ENCODE measurements around the gene MEN1. TPM values are rescaled to one million over a fixed set of nuclear protein-coding genes. Genes with fewer than 3 reads are reported as not detected.
"Not testable (repeated sequence)": the region's sequence is repeated elsewhere in the genome, so short reads cannot be mapped to it uniquely, and the experiment has no call there.

MEN1 gene
- total RNA-seq, 1 donor from 2014 or later = 13.7 TPM

DNA sequence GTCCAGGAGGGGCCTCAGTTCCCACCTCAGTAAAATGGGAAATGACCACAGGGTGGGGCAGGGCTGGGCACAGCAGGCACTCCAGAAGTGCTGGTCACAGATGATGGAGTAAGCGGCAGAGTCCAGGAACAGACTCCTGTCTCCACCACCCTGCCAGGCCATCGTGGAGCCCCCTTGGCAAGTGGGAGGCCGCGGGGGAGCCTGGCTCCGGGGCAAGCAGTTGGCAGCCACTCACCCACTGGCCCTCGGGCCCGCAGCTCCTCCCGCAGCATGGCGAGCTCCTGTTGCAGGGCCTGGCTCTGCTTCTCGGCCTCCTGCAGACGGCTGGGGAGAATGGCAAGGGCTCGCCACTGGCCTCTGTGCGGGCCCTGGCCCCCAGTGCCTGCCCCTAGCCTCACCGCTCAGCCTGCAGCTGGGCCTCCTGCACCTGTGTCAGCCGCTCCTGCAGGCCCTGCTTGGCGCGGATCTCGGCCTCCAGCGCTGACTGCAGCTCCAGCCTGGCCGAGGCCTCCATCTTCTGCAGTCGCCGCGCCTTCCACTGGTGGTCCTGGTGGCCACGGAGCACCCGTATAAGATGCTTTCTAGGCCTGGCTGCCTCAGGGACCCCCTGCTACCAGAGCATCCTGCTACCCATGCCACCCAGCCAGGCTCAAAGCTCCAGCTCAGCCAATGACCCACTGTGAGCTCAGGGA is 23.8 kb upstream of the MEN1 start:
- DNase-seq (ENCODE audit: low read depth) = no peak

DNA sequence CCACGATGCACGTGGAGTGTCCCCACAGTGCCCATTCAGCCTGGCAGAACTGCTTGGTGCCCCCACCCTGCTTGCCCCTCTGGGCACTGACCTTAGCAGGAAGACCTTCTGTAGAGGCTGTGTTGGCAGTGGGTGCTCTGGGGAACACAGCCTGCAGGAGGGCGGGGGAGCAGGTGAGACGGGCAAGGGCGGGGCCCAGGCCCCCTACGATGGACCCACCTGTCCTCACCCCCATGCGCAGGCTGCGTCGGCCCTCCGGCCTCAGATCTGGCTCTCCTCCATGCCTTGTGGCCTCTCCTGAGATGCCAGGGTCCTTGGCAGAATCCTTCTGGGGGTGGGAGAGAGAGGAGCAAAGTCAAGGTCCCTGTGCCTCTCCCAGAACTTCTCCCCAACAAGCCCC is 23.2 kb upstream of the MEN1 start:
- DNase-seq (ENCODE audit: low read depth) = no peak

DNA sequence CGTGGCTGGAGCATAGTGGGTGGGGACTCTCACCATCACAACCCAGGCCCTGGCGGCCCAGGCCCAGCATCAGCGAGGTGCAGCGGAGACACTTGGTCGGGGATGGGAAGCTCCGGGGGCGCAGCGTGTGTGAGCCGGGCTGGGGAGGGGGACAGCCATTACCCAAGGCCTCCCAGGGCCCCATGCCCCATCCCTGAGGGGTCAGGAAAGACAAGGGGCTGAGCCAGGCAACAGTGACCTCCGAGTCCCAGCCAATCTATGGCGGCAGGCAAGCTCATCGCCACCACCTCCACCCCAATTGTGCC is 22.8 kb upstream of the MEN1 start:
- DNase-seq (ENCODE audit: low read depth) = no peak

DNA sequence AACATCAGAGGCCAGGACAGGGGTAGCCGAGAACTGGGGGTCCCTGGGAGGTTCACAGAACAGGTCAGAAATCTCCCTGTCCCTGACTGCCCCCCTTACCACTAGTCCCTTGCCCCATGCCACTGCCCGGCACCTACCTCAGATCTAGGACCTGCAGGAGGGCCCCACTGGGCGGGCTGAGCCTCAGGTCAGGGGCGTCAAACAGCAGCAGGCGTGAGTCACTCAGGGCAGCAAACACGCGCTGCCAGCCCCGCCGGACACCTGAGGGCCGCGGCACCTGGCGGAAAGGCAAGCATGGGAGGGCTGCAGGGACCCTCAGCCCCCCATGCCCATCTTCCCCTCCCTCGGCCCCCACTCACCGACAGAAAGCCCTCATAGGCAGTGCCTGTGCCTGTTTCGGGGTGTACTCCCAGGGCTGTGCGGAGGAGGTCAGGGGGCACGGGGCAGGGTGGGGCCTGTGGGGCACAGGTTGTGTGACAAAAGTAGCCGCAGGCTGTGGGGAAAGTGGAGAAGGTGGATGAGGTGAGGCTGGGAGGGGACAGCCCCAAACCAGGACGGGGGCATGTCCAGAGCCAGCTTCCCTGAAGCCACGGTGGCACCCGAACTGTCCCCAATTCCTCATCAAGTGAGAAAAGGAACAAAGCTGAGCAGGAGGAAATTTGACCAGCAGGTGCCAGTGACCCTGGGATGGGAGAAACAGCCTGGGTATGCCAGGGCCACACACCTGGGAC is 22.3 kb upstream of the MEN1 start:
- DNase-seq (ENCODE audit: low read depth) = no peak

GRCh38 chr11:64831411-64831891 is 21.1 kb upstream of the MEN1 start:
- no peak for DNase-seq (ENCODE audit: low read depth)

- no peak for DNase-seq (ENCODE audit: low read depth)
Observed at GRCh38 chr11:64829536-64830251, 19.3 kb upstream of the MEN1 start.

- no peak for DNase-seq (ENCODE audit: low read depth)
Observed at GRCh38 chr11:64827451-64827839, 17.1 kb upstream of the MEN1 start.

DNA sequence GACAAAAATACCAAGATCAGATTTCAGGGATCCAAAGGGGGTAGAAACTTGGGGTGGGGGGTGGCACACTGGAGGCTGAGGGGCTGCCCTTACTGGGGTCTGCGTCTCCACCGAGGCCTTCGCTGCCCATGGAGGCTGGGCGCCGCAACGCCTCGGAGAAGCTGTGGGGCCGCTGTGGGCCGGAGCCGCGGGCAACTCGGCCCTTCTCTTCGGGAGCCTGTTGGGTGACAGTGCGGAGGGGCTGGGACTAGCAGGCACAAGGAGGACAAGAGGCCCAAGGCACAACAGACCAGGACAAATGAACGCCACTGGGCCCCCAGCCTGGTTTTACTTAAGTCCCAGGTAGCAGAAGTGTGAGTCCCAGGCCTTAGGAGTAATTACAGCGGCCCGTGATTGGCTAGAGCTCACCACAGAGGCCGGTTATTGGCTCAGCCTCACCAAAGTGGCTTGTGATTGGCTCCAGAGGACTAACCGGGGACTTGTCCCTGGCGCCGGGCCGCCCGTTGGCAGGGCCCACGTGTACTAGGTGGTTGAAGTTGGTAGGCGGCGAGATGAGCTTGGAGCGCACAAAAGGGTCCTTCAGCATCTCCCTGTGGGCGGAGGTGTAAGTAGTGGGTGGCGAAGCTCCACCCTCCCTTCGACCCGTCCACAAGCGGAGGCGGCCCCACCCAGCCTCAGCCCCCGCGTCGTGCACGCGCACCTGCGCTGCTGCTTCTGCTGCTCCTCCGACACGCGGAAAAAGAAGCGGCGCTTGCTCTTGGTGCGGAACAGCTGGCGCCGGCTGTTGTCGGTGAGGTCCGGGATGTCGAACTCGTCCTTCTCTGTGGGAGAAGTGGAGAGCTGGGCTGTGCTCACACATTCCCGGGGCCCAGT is 16.5 kb upstream of the MEN1 start:
- DNase-seq (ENCODE audit: low read depth) = no peak

DNA sequence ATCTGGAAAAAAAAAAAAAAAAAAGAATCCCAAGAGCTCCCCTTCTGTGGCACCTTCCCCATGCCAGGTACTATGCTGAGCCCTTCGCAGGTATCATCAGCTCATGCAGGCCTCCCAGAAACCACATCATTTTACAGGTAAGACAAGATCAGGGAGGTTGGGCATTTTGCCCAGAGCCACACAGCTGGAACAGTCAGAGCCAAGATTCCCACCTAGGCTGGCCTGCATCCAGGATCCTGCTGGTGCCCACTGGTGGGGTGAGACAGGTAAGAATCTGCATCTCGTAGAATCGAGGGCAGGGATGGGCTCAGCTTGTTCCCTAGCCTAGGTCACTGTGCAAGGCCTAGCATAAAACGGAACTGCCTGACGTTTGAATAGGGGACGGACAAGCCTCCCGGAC is 15.7 kb upstream of the MEN1 start:
- no peak for DNase-seq (ENCODE audit: low read depth)

- no peak for DNase-seq (ENCODE audit: low read depth)
Observed at GRCh38 chr11:64823568-64824119, 13.3 kb upstream of the MEN1 start.

DNA sequence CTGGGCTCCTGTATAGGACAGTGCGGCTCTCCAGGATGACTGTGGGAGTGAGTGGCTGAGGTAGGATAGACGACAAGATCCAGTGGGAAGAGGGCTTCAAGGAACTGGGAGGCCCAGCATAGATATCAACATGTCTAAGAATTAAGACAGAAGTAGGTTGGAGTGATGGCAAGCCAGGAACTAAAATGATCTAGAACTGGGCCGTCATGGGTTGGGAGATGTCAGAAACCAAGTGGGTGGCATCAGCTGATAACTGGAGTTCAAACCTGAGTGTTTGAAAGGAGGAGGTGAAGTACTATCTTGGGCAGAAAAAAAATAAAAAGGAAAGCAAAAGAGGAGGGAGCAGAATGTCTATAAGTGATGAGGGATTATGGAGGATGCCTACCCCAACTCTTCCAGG is 7.1 kb upstream of the MEN1 start:
- no peak for DNase-seq (ENCODE audit: low read depth)

- DNase-seq (ENCODE audit: low read depth) = not testable (repeated sequence)
Observed at GRCh38 chr11:64815433-64815832, 5.1 kb upstream of the MEN1 start.

- no peak for DNase-seq (ENCODE audit: low read depth)
Observed at GRCh38 chr11:64814712-64815187, 4.4 kb upstream of the MEN1 start.

GRCh38 chr11:64813826-64814225 is 3.5 kb upstream of the MEN1 start:
- no peak for DNase-seq (ENCODE audit: low read depth)

DNA sequence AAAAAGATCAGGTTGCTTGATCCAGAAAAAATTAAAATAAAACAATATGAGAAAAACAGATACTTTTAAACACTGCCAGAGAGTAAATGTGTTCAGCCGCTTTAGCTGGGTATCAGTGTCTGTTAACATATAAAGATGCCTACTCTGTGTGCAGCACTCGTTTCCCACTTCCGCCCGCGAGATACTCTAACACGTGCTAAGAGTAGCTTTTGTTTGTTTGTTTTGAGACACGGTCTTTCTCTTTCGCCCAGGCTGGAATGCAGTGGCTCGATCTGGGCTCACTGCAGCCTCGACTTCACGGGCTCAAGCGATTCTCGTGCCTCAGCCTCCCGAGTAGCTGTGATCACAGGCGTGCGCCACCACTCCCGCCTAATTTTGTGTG is 531 bp upstream of the MEN1 start:
- no peak for DNase-seq (ENCODE audit: low read depth)

DNA sequence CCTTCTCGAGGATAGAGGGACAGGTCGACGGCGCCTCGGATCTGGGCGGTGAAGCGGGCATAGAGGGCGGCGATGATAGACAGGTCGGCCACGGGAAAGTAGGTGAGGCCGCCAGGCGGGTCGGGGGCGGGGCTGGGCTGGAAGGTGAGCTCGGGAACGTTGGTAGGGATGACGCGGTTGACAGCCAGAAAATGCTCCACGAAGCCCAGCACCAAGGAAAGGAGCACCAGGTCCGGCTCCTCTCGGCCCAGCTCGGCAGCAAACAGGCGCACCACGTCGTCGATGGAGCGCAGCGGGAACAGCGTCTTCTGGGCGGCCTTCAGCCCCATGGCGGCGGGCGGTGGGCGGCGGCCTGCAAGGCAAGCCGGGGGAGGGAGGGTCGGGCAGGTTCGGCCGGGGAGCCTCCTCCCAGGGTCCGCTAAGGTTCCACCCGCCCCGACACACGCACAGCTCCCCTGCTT is 540 bp downstream of the MEN1 start:
- no peak for DNase-seq (ENCODE audit: low read depth)

GRCh38 chr11:64805481-64805880 is 4.9 kb downstream of the MEN1 start:
- DNase-seq (ENCODE audit: low read depth) = no peak

DNA sequence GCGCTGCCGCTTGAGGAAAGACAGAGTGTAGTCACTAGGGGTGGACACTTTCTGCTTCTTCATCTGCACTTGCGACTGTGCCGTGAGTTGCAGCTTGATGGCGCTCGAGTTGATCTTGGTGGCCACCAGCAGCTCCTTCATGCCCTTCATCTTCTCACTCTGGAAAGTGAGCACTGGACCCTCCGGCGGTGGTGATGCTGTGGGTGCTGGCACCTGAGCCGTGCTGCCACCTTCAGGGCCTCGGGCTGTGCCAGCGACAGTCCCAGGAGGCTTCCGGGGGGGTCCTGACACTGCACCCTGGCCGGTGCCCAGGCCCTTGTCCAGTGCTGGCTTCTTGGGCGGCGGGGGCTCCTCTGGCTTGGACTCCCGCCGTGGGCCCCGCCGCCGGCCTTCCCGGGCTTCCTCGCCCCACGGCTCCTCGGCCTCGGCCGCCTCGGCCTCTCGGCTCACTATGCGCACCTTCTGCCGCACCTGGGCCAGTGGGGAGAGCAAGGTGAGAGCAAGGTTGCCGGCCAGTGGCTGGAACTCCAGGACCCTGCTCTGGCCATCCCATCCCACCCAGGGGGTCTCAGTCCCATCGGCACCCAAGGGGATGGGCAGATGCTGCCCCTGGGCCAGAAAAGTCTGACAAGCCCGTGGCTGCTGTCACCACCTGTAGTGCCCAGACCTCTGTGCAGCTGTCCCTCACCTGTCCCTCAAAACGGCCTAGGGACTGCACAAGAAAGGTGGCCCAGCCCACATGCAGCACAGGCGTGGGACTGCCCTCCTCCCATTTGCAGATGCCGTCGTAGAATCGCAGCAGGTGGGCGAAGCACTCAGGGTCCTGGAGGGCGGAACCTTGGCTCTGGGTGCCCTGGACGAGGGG is 5.8 kb downstream of the MEN1 start:
- DNase-seq (ENCODE audit: low read depth) = no peak

- DNase-seq (ENCODE audit: low read depth) = no peak
Observed at GRCh38 chr11:64803846-64804345, 6.5 kb downstream of the MEN1 start.

Data from myocyte (in vitro differentiated cells).